Measurements from ENCODE around the gene VPS35. TPM values are rescaled to one million over a fixed set of nuclear protein-coding genes. Genes with fewer than 3 reads are reported as not detected.

Gene VPS35
- total and polyA plus RNA-seq, 7 donors, result 28.7 to 61.8 (median 44.4) TPM

Other genes starting within 250 kb of the VPS35 start
- gene SHCBP1, start 67.8 kb downstream of the VPS35 start, total RNA-seq, result under 1 TPM; 0.36 to 0.83 (median 0.60) TPM
- gene SHCBP1, start 67.8 kb downstream of the VPS35 start, polyA plus RNA-seq, result 1 to 10 TPM in 2 of 3 donors, under 1 TPM in 1; 0.60 to 6.8 (median 1.8) TPM
- 1 to 10 TPM in 2 of 4 donors, under 1 TPM in 2; 0.33 to 2.5 (median 0.83) TPM for gene ORC6, start 481 bp upstream of the VPS35 start, total RNA-seq
- gene ORC6, start 481 bp upstream of the VPS35 start, polyA plus RNA-seq, result 1 to 10 TPM; 2.4 to 9.2 (median 6.7) TPM
- under 1 TPM in 3 of 4 donors, not detected in 1; under 0.01 to 0.16 (median 0.14) TPM for gene MYLK3, start 59.2 kb upstream of the VPS35 start, total RNA-seq
- gene MYLK3, start 59.2 kb upstream of the VPS35 start, polyA plus RNA-seq, result under 1 TPM; under 0.01 to 0.07 (median under 0.01) TPM
- 10 to 100 TPM in 2 of 4 donors, 1 to 10 TPM in 2; 5.0 to 10.5 (median 8.7) TPM for gene C16orf87, start 142.0 kb upstream of the VPS35 start, total RNA-seq
- 1 to 10 TPM; 5.1 to 6.0 (median 5.9) TPM for gene C16orf87, start 142.0 kb upstream of the VPS35 start, polyA plus RNA-seq
- 10 to 100 TPM in 2 of 4 donors, 1 to 10 TPM in 2; 3.3 to 17.1 (median 10.7) TPM for gene GPT2, start 195.2 kb upstream of the VPS35 start, total RNA-seq
- gene GPT2, start 195.2 kb upstream of the VPS35 start, polyA plus RNA-seq, result 10 to 100 TPM; 12.6 to 28.7 (median 27.4) TPM